Erythroblast (primary cell): Measurements from ENCODE around the gene SLC5A11.

Source experiments
- GATA1 ChIP-seq: IDR thresholded peaks from 2 replicates; pipeline ENCODE4 v1.6.1; 2011; ENCODE audit warnings: low read depth, mild to moderate bottlenecking, control low read depth, low read length, moderate library complexity
- POLR2A ChIP-seq: IDR thresholded peaks from 2 replicates; pipeline ENCODE4 v1.6.1; 2011; ENCODE audit warnings: mild to moderate bottlenecking, low read length

DNA sequence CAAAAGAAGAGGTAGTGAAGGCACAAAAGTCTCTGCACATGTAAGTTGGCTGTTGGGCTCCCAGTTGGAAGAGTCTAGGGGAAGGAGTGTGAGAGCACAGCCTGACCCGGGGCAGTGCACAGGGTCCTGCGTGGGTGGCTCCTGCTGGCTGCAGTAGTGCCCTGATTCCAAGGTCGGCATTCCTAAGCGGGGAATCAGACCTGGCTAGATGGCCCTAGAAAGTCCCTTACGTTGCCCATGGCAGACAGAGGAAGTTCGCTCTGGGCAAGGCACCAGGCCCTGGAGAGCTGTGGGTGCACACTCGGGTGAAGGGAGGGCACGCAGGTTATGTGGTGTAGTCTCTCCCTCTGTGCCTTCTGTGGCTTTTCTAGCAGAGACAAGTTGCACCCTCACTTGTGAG, 22.8 kb upstream of the SLC5A11 start:
- no peak for TF ChIP-seq POLR2A
- no peak for TF ChIP-seq GATA1
